HG03103 (cell line): ENCODE data around the gene UBE4B.
"Not testable (repeated sequence)": the region's sequence is repeated elsewhere in the genome, so short reads cannot be mapped to it uniquely, and the experiment has no call there.

Experiments
- ATAC-seq: cut with Tn5 transposase; IDR thresholded peaks from one replicate; pipeline ENCODE4 v1.9.1; 2021; ENCODE audit warnings: low read depth; ENCODE audit not compliant: unreplicated experiment

UBE4B gene

DNA sequence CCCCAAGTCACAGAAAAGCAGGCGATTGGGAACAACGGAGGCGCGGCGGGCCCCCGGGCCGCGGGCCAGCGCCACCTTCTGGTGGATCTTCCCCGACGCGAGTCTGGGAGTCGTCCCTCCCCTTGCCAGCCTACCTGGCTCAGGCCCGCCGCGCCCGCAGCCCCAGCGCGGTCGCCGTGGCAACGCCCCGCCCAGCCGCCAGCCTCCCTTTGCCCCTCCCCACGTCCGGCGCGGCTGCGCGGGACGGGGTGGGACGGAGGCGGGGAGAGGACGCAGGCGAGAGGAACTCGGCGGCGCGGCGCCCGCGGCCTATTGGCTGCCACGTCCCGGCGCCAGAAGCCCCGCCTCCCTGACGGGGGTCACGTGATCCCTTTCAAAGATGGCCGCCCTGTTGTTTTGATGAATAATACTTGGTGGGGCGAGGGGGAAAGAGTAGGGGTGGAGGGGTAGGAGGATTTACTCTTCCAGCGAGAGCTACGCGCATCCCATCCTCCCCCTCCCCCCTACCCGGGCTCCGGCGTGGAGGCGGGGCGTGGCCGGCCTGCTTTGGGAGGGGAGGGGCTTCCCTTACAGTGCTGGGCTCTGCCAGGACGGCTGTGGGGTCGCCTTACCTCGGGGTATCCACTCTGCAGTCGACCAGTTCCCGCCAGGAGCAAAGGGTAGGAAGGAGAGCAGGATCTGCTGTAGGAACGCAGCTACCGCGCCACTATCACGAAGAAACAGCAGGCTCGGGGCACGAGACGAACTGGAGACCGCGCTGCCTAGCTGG, at the start of gene UBE4B:
Gene UBE4B (plus strand): TSS at position 369 of the 769 bp plus-strand sequence. CDS start 713 bp downstream, outside the sequence.
- peak; percentile 96 for ATAC-seq

DNA sequence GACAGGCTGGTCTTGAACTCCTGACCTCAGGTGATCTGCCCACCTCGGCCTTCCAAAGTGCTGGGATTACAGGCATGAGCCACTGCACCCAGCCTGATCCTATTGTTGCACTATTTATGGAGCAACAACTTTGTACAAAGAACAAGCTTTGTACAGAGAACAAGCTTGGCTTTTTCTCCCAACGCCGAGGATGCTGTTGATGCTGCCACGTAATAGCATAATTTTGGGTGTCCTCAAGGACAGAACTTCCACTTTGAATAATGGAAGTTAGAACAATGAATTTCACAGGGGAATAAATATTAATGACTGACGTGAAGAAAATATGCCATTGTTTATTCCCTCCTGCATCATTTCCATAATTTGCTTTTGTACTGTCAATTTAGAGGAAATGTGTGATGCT, 48.5 kb upstream of the UBE4B start:
- no peak for ATAC-seq

DNA sequence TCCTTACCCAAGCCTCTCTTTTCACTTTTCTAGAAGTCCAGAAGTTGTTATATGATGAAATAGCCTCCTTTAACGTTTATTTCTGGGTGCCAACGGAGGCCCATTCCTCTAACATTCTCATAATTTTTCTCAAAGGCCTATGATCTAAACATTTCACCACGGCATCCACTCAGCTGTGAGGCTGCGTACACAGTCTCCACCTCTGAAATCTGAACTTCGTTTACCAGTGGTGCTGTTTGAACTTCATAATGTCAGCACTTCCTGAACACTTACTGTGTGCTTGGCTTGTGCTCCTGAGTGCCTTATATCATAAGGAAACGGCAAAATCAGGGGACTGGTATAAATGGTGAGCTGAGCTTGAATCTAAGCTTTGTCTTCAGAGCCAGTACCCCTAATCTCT, 47.8 kb upstream of the UBE4B start:
- ATAC-seq = no peak

DNA sequence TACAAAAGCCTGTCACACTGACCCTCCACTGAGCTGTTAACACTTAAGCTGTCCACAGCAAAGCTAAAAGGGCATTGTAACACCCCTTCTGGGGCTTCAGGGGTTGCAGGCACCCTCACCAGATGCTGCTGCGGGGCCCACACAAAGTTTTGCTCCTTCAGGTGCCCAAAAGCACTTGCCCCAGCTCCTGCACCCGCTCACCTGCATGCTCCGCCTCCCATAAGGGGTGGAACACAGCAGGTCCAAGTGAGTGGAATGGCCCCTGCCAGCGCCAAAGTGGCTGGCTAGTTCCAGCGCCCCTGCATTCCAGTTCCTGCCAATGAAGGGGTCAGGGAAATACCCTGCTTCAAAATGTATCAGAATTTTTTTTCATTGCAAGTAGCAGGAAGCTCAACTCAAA, 43.0 kb upstream of the UBE4B start:
- ATAC-seq = no peak

DNA sequence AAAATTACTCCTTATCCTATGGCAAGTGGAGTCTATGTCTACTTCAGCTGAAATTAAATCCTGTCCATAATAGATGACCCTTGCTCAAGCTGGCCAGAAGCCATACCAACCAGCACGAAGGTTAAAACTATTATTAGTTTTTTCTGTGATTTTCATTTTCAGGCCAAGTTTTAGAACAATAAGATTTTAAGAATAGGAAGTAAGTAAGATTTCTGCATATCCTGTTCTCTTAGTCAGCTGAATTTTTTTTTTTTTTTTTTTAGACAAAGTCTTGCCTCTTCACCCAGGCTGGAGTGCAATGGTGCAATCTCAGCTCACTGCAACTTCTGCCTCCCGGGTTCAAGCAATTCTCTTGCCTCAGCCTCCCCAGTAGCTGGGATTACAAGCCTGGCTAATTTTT, 41.8 kb upstream of the UBE4B start:
- ATAC-seq = no peak

DNA sequence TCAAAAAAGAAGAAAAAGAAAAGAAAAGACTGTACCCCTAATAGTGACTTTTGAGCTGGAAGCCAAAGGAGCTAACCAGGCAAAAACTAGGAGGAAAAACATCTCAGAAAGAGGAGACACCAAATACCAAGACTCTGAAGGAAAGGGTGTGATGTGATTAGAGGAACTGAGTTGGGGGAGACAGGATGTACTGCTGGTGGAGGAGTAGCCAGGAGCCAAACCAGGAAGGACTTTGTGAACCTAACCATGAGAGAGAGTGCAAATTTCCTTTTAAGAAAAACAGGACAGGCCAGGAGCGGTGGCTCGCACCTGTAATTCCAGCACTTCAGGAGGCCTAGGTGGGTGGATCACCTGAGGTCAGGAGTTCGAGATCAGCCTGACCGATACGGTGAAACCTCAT, 39.8 kb upstream of the UBE4B start:
- ATAC-seq = no peak

DNA sequence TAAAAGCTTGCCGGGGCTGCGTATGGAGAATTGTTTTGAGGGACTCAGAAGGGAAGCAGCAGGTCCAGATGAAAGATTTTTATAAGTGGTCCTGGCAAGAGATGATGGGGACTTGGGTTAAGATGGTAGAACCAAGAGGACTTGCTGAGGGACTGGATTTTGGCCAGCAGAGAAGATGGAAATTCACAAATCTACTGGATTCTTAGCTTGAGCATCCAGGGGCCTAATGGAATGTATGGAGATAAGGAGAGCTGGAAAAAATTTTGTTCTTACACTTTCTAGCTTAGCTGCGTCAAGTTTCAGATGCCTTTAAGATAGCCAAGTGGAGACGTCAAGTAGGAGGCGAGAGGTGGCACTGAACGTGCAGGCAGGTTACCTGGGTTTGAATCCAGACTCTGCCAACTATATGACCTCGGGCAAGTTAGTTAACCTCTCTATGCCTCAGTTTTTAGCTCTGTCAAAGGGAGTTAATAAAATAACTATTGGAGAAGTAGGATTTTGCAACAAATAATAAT, 39.1 kb upstream of the UBE4B start:
- ATAC-seq = no peak

DNA sequence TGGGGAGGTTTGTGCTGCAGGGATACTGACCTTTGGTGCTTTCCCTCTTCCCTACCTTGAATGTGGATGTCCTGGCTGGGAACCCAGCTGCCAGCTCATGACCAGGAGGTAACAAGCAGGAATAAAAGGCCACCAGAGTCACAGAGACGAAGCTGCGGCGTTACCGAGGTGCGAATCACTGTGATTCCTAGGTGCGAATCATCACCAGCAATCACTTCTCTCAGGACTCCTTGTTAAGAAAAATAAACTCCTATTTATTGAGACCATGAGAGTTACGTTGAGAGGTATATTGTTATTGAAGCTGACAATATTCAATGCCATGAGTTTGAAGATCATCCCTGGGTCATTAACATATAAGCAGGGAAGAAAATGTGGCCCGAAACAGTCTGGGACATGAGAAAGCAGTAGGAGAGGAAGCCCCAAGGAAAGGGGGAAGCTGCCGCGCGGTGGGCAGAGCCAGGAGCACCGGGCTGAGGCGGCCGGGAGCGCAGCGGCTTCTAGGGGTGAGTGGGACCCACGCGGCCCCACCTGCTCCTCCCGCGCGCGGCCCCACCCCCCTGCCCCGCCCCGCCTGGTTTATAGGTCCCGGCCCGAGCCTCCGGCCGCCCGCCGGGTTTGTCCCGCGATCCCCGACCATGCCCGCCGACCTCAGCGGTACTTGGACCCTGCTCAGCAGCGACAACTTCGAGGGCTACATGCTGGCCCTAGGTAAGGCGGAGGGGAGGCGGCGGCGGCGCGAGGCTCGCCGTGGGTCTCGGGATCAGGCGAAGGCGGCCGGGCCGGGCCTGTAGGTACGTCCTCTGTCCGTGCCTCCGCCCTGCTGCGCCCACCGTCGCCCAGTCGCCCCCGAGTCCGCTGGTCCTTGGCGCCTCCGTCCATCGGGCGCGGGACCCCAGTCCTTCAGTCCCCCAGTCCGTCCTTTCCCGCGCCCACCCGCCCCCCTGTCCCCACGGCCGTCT, 35.9 kb upstream of the UBE4B start, which contains the start of gene RBP7:
Gene RBP7 (plus strand): TSS at position 605 of the 959 bp plus-strand sequence. CDS start 31 bp downstream, at position 636.
- ATAC-seq = no peak

DNA sequence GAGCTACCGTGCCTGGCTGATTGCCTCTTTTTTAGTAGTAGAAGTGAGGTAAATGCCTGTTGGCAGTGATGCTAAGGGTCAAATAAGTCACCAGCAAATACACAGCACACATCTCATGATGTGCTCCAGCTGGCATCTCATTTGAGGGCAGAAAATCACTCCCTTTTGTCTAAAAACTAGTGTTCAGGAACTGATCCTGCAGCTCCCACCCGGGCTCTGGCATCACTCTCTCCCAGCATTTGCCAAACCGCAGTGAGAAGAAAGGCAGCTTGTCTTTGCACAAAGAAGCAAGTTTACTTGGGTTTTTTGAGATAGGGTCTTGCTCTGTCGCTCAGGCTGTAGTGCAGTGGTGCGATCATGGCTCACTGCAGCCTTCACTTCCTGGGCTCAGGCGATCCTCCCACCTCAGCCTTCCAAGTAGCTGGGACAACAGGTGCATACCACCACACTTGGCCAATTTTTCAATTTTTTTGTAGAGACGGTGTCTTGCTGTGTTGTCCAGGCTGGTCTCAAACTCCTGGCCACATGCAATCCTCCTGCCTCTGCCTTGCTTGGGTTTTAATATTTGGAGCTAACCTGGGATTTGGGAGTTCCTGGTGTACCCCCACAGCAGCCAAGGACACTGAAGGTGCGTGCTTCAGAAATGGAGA, 31.6 kb upstream of the UBE4B start:
- no peak for ATAC-seq

DNA sequence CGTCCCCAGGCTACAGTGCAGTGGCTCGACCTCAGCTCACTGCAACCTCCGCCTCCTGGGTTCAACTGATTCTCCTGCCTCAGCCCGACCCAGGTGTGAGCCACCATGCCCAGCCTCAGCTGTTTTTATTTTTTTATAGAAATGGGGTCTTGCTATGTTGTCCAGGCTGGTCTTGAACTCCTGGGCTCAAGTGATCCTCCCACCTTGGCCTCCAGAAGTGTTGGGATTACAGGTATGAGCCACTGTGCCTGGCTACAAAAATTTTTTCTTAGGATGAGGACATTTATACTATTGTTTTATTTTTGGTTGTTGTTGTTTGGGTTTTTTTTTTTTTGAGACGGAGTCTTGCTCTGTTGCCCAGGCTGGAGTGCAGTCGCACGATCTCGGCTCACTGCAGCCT, 27.5 kb upstream of the UBE4B start:
- not testable (repeated sequence) for ATAC-seq

DNA sequence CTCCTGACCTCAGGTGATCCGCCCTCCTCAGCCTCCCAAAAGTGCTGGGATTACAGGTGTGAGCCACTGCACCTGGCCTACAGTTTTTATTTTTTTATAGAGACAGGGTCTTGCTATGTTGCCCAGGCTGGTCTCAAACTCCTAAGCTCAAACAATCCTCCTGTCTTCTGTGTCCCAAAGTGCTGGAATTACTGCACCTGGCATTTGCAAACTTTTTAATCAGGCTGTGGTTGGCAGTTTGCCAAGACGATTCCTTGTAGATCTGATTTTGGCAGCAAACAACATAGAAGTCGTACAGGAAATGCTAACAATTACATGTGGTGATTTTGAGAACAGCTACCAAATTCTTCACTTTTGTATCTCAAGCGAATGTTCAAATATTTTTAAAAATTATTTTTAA, 25.6 kb upstream of the UBE4B start:
- ATAC-seq = no peak

DNA sequence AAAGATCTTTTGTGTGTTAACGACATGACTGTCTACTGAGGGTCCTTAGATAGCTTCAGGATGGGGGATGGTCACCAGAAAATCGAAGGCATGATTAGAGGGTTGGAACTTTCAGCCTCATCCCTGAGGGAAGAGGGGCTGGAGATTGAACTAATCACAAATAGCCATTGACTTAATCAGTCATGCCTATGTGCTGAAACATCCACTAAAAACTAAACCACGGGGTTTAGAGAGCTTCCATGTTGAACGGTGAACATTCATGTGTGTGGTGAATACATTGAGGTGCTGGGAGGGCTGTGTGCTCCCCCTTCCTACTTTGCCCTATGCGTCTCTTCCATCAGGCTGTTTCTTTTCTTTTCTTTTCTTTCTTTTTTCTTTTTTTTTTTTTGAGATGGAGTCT, 18.7 kb upstream of the UBE4B start:
- ATAC-seq = no peak

DNA sequence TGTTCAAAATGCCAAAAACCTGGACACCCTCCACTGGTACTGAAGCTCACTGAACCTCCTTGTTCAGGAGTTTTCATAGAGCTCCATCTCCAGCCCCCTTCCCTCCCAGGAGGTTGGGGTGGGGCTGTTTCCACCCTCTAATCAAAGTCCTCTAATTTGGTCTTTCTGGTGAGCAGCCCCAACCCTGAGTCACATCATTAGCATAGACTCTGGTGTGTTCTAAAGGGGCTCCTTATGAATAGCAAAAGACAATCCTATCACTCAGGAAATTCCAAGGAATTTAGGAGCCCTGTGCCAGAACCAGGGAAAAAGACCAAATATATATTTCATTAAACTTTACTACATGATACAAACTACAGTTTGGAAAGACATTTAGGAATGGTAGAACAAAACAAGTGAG, 13.2 kb upstream of the UBE4B start:
- ATAC-seq = no peak

DNA sequence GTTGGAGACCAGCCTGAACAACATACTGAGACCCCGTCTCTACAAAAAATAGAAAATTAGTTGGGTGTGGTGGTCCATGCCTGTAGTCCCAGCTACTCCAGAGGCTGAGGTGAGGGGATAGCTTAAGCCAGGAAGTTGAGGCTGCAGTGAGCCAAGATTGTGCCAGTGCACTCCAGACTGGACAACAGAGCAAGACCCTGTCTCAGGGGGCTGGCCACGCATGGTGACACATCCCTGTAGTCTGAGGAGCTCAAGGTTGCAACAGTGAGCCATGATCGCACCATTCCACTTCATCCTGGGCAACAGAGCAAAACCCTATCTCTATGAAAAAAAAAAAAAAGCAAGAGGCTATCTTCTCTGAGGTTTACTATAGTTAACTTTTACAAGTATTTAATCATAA, 12.7 kb upstream of the UBE4B start:
- no peak for ATAC-seq

DNA sequence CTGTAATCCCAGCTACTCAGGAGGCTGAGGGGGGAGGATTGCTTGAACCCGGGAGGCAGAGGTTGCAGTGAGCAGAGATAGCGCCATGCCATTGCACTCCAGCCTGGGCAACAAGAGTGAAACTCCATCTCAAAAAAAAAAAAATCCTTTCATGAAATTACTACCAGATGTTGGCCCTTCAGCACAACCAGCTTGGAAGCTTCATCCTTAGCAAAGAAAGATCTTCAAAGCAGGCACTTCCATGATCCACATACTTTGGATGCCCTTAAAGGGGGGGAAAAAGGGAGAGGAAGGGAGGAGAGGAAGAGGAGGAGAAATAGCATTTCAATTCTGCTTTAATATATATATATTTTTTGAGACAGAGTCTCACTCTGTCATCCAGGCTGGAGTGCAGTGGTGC, 12.1 kb upstream of the UBE4B start:
- not testable (repeated sequence) for ATAC-seq

DNA sequence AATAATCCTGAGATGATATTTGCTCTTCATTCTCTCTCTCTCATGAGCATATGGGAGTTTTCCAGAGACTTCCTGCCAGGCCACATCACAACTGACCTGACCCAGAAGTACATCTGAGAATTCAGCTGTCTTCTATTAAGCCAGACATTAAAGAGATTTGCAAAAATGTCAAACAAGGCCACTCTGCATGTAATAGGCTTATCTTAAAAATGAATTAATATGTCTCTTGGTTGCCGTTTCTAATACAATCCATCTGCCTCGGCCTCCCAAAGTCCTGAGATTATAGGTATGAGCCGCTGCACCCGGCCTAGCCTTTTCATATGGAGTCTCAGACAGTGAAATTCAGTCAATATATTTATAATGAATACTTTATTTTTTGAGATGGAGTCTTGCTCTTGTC, 10.8 kb upstream of the UBE4B start:
- ATAC-seq = not testable (repeated sequence)

DNA sequence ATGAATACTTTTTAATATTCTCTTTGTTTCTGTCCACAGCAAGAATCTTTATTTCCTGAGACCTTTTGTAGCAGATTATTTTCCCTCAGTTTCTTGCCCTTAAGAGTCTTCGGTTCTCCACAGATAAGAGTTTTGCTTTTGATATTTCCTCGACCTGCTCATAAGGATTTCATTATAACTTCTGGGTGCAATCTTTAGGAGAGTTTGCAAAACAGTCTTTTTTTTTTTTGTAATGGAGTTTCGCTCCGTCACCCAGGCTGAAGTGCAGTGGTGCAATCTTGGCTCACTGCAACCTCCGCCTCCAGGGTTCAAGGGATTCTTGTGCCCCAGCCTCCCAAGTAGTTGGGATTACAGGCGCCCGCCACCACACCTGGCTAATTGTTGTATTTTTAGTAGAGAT, 10.1 kb upstream of the UBE4B start:
- ATAC-seq = no peak

DNA sequence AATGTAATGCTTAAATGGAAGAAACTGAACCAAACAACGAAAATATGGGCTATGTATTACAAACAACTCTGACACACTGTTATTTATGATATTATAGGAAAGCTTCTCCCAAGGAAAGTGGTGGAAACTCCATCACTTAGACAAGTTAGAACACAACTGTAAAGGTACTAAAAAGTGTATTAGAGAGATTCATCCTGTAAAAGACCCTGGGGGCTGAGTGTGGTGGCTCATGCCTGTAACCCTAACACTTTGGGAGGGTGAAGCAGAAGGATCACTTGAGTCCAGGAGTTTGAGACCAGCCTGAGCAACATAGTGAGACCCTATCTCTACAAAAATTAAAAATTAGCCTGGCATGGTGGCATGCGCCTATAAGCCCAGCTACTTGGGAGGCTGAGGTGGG, 7.4 kb upstream of the UBE4B start:
- no peak for ATAC-seq

DNA sequence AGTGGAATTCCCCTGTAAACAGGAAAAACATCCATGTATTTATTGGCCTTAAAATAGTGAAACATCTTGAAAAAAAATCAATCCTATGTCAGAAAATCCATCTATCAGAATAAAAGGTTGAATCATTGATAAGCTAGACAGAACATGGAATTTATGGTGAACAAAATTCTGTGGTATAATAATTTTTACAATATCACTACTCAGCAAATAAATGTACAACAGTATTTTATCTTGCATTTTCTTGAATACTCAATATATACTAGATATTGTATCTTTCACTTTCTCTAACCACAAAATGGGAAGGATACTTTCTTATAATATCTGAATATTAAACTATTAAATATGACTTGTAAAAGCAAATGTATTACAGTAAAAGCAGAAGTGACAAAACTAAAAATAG, 5.7 kb upstream of the UBE4B start:
- no peak for ATAC-seq

DNA sequence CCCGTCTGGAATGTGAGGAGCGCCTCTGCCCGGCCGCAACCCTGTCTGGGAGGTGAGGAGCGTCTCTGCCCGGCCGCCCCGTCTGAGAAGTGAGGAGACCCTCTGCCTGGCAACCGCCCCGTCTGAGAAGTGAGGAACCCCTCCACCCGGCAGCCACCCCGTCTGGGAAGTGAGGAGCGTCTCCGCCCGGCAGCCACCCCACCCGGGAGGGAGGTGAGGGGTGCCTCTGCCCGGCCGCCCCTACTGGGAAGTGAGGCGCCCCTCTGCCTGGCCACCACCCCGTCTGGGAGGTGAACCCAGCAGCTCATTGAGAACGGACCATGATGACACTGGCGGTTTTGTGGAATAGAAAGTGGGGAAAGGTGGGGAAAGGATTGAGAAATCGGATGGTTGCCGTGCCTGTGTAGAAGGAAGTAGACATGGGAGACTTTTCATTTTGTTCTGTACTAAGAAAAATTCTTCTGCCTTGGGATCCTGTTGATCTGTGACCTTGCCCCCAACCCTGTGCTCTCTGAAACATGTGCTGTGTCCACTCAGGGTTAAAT, 3.7 kb upstream of the UBE4B start:
- ATAC-seq = not testable (repeated sequence)

DNA sequence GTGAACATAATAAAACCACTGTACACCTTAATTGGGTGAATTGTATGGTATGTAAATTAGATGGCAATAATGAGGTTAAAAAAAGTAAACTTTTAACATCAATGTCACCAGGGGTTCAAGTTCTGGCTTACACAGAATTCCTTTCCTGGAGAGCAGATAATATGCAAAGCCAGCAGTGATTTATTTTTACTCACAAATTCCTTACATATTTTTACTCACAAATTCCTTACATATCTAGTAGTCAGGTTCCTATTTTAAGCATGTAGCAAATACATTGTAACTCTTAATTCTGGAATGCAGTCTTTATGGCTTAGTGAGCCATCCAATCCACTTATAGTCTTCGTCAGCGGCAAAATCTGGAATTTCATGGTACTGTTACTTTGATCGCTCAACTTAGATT, 1.3 kb upstream of the UBE4B start:
- no peak for ATAC-seq
